PC-3 (cell line): ENCODE results near the gene OR6V1. TPM values are rescaled to one million over a fixed set of nuclear protein-coding genes. Genes with fewer than 3 reads are reported as not detected.

Experiments used
- ATAC-seq: fragments of 200-7000 bp; cut with Tn5 transposase; 2 replicates; pipeline ENCODE4 v1.9.1; 2020; ENCODE audit warnings: mild to moderate bottlenecking, moderate library complexity
- BruUV-seq: library from RNA; stranded (reverse); fragments of 400-500 nt; replicated peaks from 2 replicates; lab custom pipeline; 2021; lab: Mats Ljungman, UMichigan
- CTCF ChIA-PET: fragments of 300-600 bp; sonication (Branson Sonifier 250); formaldehyde crosslinking; loops from one replicate; lab custom pipeline; 2022; ENCODE audit warnings: antibody characterized with exemption; lab: Charles Lee
- POLR2A ChIA-PET: fragments of 300-600 bp; sonication (Branson Sonifier 250); formaldehyde crosslinking; loops from one replicate; lab custom pipeline; 2022; ENCODE audit warnings: antibody characterized with exemption; ENCODE audit not compliant: unreplicated experiment; lab: Charles Lee
- DNase-seq: peaks from one replicate; pipeline ENCODE4 v3.0.0-alpha.2; 2015
- H2AFZ ChIP-seq: fragments of 300-600 bp; sonication (generic); 2 replicates; pipeline ENCODE4 v1.6.0; 2016; ENCODE audit warnings: antibody characterized with exemption, low read length
- H3F3A ChIP-seq: fragments of 300-600 bp; sonication (generic); one replicate; pipeline ENCODE4 v1.6.0; 2017; ENCODE audit warnings: antibody characterized with exemption, low read length, control low read depth, mild to moderate bottlenecking; ENCODE audit not compliant: unreplicated experiment
- H3K27ac ChIP-seq: fragments of 300-600 bp; sonication (generic); 2 replicates; pipeline ENCODE4 v1.5.1; 2016; ENCODE audit warnings: mild to moderate bottlenecking, low read length
- H3K27me3 ChIP-seq: fragments of 300-600 bp; sonication (generic); 2 replicates; pipeline ENCODE4 v1.6.1; 2016; ENCODE audit warnings: low read length, mixed read lengths
- H3K36me3 ChIP-seq: fragments of 300-600 bp; sonication (generic); 2 replicates; pipeline ENCODE4 v1.6.1; 2016; ENCODE audit warnings: low read depth, mixed run types, low read length, mixed read lengths
- H3K4me1 ChIP-seq: fragments of 300-600 bp; sonication (generic); 2 replicates; pipeline ENCODE4 v1.5.1; 2016; ENCODE audit warnings: low read length; ENCODE audit not compliant: insufficient read depth
- H3K4me2 ChIP-seq: fragments of 300-600 bp; sonication (generic); 2 replicates; pipeline ENCODE4 v1.6.0; 2016; ENCODE audit warnings: low read length
- H3K4me3 ChIP-seq: fragments of 300-600 bp; sonication (generic); 2 replicates; pipeline ENCODE4 v1.5.1; 2016; ENCODE audit warnings: mild to moderate bottlenecking, low read length, mixed read lengths
- H3K79me2 ChIP-seq: fragments of 300-600 bp; sonication (generic); 2 replicates; pipeline ENCODE4 v1.6.1; 2017; ENCODE audit warnings: low read length, mixed read lengths
- H3K9ac ChIP-seq: fragments of 300-600 bp; sonication (generic); 2 replicates; pipeline ENCODE4 v1.6.0; 2016; ENCODE audit warnings: mild to moderate bottlenecking, low read length
- H3K9me2 ChIP-seq: fragments of 300-600 bp; sonication (generic); replicated peaks from 2 replicates; pipeline ENCODE4 v1.6.1; 2016; ENCODE audit warnings: mixed run types, low read length, mixed read lengths
- H3K9me3 ChIP-seq: fragments of 300-600 bp; sonication (generic); 2 replicates; pipeline ENCODE4 v1.6.1; 2016; ENCODE audit warnings: low read length, mixed read lengths
- H4K20me1 ChIP-seq: fragments of 300-600 bp; sonication (generic); 2 replicates; pipeline ENCODE4 v1.6.1; 2016; ENCODE audit warnings: low read length, mixed read lengths
- EZH2 ChIP-seq: fragments of 300-600 bp; sonication (generic); IDR thresholded peaks from one replicate; pipeline ENCODE4 v1.6.1; 2017; ENCODE audit warnings: antibody characterized with exemption, mild to moderate bottlenecking, low read length; ENCODE audit not compliant: unreplicated experiment
- EZH2phosphoT487 ChIP-seq: fragments of 300-600 bp; sonication (generic); IDR thresholded peaks from 2 replicates; pipeline ENCODE4 v1.6.1; 2018; ENCODE audit warnings: mild to moderate bottlenecking, antibody characterized with exemption, low read length, borderline replicate concordance
- intact Hi-C: fragments of 100-400 bp; cut with micrococcal nuclease; formaldehyde crosslinking; loops from 2 replicates; pipeline ENCODE4 v1.9.0; 2023
- total RNA-seq: library from RNA; depleted of rRNA; stranded (reverse); fragments of >200 nt; gene quantifications from 2 replicates; pipeline ENCODE4 v1.2.3, GENCODE V29; 2014
- TF ChIP-seq, protein P1 (sequence below): fragments of 300-600 bp; sonication (generic); conservative IDR thresholded peaks from 2 replicates; pipeline ENCODE4 v1.5.1; 2017; ENCODE audit warnings: antibody characterized with exemption, low read depth, mild to moderate bottlenecking, low read length

Gene OR6V1
- total RNA-seq, 1 experiment from 2014 or later, result not detected

DNA sequence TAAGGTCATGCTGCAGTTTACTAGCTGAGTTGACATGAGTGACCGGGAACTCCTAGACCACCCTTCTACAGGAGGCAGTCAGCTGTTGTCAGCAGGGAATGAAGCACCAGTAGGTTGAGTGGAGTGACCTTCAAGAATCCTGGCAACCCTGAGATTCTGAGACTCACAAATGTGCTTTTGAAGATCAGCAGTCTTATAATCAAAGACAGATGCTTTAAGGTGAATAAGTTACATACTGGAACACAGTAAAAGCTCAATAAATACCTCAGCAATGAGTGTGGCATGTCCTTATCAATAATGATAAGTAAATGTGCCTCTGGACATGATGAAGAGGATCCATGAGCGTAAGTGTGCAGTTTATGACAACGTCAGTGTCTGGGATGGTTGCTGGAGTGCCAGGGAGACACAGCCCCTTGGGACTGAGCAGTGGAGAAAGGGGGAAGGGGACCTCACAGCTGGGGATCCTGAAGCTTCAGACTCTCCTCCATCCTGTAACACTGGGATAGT lies 11.9 kb upstream of the OR6V1 start:
- CTCF ChIA-PET, result no interaction called here
- Histone ChIP-seq H2AFZ (no peak overlapping the region), H3K9ac (no peak overlapping the region), H3K4me1 (no peaks in the 10 kb centered on the region), H3K27ac (no peak overlapping the region), H3K4me3 (no peak overlapping the region), H3K9me2 (no peaks in the 10 kb centered on the region), H3K36me3 (no peaks in the 10 kb centered on the region), H4K20me1 (no peaks in the 10 kb centered on the region), H3K27me3 (peaks cover 57% of the 10 kb centered on the region), H3F3A (no peaks in the 10 kb centered on the region), H3K4me2 (no peak overlapping the region), H3K9me3 (no peaks in the 10 kb centered on the region), H3K79me2 (no peaks in the 10 kb centered on the region)
- DNase-seq (no peak), ATAC-seq (no peak)
- POLR2A ChIA-PET, result no interaction called here
- intact Hi-C loops, result no loop called here
- TF ChIP-seq, protein P1, sequence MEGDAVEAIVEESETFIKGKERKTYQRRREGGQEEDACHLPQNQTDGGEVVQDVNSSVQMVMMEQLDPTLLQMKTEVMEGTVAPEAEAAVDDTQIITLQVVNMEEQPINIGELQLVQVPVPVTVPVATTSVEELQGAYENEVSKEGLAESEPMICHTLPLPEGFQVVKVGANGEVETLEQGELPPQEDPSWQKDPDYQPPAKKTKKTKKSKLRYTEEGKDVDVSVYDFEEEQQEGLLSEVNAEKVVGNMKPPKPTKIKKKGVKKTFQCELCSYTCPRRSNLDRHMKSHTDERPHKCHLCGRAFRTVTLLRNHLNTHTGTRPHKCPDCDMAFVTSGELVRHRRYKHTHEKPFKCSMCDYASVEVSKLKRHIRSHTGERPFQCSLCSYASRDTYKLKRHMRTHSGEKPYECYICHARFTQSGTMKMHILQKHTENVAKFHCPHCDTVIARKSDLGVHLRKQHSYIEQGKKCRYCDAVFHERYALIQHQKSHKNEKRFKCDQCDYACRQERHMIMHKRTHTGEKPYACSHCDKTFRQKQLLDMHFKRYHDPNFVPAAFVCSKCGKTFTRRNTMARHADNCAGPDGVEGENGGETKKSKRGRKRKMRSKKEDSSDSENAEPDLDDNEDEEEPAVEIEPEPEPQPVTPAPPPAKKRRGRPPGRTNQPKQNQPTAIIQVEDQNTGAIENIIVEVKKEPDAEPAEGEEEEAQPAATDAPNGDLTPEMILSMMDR, result no peak
- no peak for TF ChIP-seq EZH2phosphoT487
- TF ChIP-seq EZH2, result no peak
- no TSS peak for BruUV-seq

DNA sequence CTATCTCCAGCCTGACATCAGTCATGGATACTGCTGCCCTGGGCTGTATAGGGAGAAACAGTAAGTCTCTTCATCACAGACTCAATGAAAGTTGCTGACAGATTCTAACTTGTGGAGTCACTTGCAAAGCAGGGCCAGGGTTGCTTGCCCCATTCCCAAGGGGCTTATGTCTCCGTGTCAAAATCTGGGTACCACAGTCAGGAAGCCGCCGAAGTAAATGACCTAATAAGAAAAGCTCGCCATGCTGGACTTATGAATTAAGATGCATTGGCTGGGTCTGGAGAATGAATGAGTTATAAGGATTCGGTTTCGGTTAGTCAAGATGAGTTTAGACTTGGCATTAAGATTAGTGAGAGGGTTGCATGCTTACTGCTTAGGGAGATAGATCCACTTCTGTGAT lies 10.8 kb upstream of the OR6V1 start:
- Histone ChIP-seq H3K9me2 (no peaks in the 10 kb centered on the region), H3K27me3 (peaks cover 59% of the 10 kb centered on the region), H3K79me2 (no peaks in the 10 kb centered on the region), H3K9me3 (no peaks in the 10 kb centered on the region), H3K4me2 (no peak overlapping the region), H3K4me3 (no peak overlapping the region), H2AFZ (no peak overlapping the region), H3K36me3 (no peaks in the 10 kb centered on the region), H3F3A (no peaks in the 10 kb centered on the region), H4K20me1 (no peaks in the 10 kb centered on the region), H3K4me1 (no peaks in the 10 kb centered on the region), H3K27ac (no peak overlapping the region), H3K9ac (no peak overlapping the region)
- no TSS peak for BruUV-seq
- TF ChIP-seq EZH2phosphoT487, result no peak
- TF ChIP-seq EZH2, result no peak
- TF ChIP-seq, protein P1, result no peak
- intact Hi-C loops, result no loop called here
- ChIA-PET CTCF (no interaction called here), POLR2A (no interaction called here)
- ATAC-seq (no peak), DNase-seq (no peak)

DNA sequence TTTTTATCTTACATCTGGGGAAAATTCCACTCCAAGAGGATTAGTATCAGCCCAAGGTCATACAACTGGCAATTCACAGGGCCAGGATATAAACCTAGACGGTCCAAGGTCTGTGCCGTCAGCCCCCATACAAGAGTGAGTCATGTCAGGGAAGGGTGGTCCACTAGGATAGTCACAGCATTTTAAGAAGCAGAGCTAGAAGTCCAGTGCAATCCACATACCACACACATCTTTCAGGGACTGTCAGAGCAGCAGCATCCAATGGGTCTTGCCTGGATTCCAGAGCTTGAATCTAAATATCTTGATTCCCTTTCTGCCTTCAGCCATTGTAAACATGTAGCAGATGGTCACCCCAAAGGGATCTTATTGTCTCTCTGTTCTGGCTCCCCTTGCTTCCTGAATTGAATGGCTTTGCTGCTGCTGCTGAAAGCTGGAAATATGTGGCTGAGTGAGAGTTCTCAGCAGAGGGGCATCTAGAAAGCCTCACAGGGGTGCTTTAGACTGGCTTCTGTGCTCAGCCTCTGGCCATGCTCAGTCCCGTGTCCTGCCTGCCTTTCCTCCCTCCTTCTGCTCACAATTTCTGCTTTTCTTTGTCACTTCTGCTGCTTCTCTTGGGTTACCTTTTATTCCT lies 9.9 kb upstream of the OR6V1 start:
- no peak overlapping the region for H2AFZ ChIP-seq
- TF ChIP-seq, protein P1, result no peak
- TF ChIP-seq EZH2phosphoT487 (no peak), EZH2 (no peak)
- H3K4me2 ChIP-seq, result no peak overlapping the region
- ChIA-PET POLR2A (no interaction called here), CTCF (no interaction called here)
- no TSS peak for BruUV-seq
- ATAC-seq, result no peak
- H3K27me3 ChIP-seq, result peaks cover 64% of the 10 kb centered on the region
- DNase-seq, result no peak
- no peaks in the 10 kb centered on the region for H4K20me1 ChIP-seq
- H3K36me3 ChIP-seq, result no peaks in the 10 kb centered on the region
- no peaks in the 10 kb centered on the region for H3K79me2 ChIP-seq
- no peaks in the 10 kb centered on the region for H3F3A ChIP-seq
- intact Hi-C loops, result no loop called here
- no peaks in the 10 kb centered on the region for H3K9me2 ChIP-seq
- no peaks in the 10 kb centered on the region for H3K9me3 ChIP-seq
- no peaks in the 10 kb centered on the region for H3K4me1 ChIP-seq
- H3K27ac ChIP-seq, result no peak overlapping the region
- no peak overlapping the region for H3K4me3 ChIP-seq
- no peak overlapping the region for H3K9ac ChIP-seq
